ENCODE data around the gene GLYATL1B. TPM values are rescaled to one million over a fixed set of nuclear protein-coding genes. Genes with fewer than 3 reads are reported as not detected.

The GLYATL1B gene
- total RNA-seq, 1 experiment from 2014 or later = not detected

DNA sequence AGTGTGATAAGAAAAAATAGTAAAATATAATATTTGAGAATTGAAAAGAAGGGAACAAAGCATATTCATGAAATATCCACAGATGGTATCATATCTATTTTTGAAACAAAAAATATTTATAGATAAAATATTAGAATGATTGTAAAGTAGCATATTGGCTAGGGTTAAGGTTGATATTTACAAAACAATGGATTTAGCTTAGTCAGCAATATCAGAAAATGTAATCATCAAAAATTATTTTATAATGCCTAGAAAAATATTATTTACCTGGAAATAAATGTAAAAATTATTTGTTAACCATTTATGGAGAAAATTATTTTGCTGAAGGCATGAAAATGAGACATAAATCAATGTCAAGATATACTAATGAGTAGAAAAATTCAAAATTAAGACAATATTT lies 33.7 kb downstream of the GLYATL1B start:
- peaks cover 0 to 24% of the 10 kb centered on the region in 2 experiments; a peak in 2 of 4 replicates for H3K36me3 ChIP-seq (ENCODE audit: control insufficient read depth in 1 of 2, insufficient read depth in 2 of 2, low read length in 2 of 2)
- POLR2A ChIA-PET = no interaction called here

More for the DNA sequence above, 33.7 kb downstream of the GLYATL1B start:
- H4K20me1 ChIP-seq (ENCODE audit: insufficient read depth) = no peaks in the 10 kb centered on the region
- intact Hi-C loops (cut with micrococcal nuclease) = no loop called here
- H3K4me1 ChIP-seq (ENCODE audit: control insufficient read depth in 1 of 2, insufficient read depth in 2 of 2, low read length in 2 of 2) = no peaks in the 10 kb centered on the region
- no TSS peak for BruUV-seq (replicated peaks)
- H3K27ac ChIP-seq (ENCODE audit: low read depth, low read length) = no peak overlapping the region
- H3K4me2 ChIP-seq (ENCODE audit: low read length) = no peak overlapping the region
- RAD21 ChIA-PET (ENCODE audit: low non-redundant PET in 1 of 2, low total read pairs in 2 of 2, uncharacterized antibody in 2 of 2, unreplicated experiment in 2 of 2) = no interaction called here
- H3K27me3 ChIP-seq (ENCODE audit: insufficient read depth, low read length) = no peaks in the 10 kb centered on the region
- H3K4me3 ChIP-seq (replicated peaks in 1 of 2; ENCODE audit: low read depth in 1 of 2, low read length in 2 of 2) = no peak overlapping the region
- H2AFZ ChIP-seq (ENCODE audit: low read depth, low read length, poor library complexity, severe bottlenecking) = no peak overlapping the region
- no peaks in the 10 kb centered on the region for H3K9me2 ChIP-seq (ENCODE audit: insufficient read depth)
- H3K9me3 ChIP-seq (ENCODE audit: control insufficient read depth in 1 of 2, insufficient read depth in 1 of 2, low read depth in 1 of 2, low read length in 2 of 2) = peaks cover 0 to 9% of the 10 kb centered on the region in 2 experiments; a peak in 3 of 4 replicates
- CTCF ChIA-PET = no interaction called here
- TF ChIP-seq CEBPB (IDR thresholded peaks at IDR 0.05; ENCODE audit: low read depth) (no peak), FOSL1 (IDR thresholded peaks at IDR 0.05; ENCODE audit: low read depth) (no peak), SP1 (IDR thresholded peaks at IDR 0.05; ENCODE audit: low read depth) (no peak), REST (IDR thresholded peaks at IDR 0.05; ENCODE audit: low read depth) (no peak), SRF (IDR thresholded peaks at IDR 0.05; ENCODE audit: low read depth) (no peak)
- ATAC-seq (no peak), DNase-seq (ENCODE audit: low read depth, low spot score) (no peak)
- H3K79me2 ChIP-seq (ENCODE audit: insufficient read depth, low read length) = no peaks in the 10 kb centered on the region
- no peak overlapping the region for H3K9ac ChIP-seq (ENCODE audit: low read length)
